Measurements from ENCODE around the gene MGP.

MGP gene

GRCh38 chr12:14902465-14902864 is 16.8 kb upstream of the MGP start:
- no peak for DNase-seq (ENCODE audit: low read depth)

GRCh38 chr12:14901228-14901562 is 15.5 kb upstream of the MGP start:
- DNase-seq (ENCODE audit: low read depth): no peak

GRCh38 chr12:14900521-14901227 is 15.0 kb upstream of the MGP start:
- DNase-seq (ENCODE audit: low read depth): no peak

- no peak for DNase-seq (ENCODE audit: low read depth)
These were observed 11.0 kb upstream of the MGP start for GRCh38 chr12:14896521-14897169.

DNA sequence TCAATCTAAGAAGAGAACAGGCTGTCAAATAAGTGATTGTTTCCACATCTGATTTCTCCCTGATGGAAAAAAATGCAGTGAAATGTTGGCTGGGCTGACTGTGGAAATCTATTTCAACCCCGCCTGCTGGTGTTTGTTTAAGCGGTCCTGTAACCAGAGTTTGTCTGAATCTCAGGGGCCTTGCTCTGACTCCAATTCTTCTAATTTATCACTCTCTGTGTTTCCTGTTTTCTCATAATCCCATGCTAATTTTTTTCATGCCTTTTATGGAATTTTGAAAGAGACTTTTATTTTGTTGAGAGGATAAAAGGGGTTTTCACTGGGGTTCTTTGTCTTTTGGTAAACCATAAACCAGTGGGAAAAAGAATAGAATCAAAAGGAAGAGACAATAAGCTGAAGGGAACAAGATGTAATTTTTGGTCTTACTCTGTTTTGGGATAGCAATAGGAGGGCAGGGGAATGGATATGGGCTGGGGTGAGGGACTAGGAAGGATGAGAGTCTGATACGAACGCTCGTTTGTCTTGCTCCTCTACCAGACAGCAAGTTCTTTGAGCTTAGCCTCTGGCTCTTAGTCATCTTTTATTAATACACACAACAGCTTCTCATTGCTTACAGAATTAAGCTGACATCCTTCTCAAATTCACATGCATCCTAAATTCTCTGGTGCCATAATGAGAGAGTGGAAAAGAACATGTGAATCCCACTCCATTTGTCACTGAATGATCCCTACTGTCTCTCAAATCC is 8.0 kb upstream of the MGP start:
- no peak for DNase-seq (ENCODE audit: low read depth)

DNA sequence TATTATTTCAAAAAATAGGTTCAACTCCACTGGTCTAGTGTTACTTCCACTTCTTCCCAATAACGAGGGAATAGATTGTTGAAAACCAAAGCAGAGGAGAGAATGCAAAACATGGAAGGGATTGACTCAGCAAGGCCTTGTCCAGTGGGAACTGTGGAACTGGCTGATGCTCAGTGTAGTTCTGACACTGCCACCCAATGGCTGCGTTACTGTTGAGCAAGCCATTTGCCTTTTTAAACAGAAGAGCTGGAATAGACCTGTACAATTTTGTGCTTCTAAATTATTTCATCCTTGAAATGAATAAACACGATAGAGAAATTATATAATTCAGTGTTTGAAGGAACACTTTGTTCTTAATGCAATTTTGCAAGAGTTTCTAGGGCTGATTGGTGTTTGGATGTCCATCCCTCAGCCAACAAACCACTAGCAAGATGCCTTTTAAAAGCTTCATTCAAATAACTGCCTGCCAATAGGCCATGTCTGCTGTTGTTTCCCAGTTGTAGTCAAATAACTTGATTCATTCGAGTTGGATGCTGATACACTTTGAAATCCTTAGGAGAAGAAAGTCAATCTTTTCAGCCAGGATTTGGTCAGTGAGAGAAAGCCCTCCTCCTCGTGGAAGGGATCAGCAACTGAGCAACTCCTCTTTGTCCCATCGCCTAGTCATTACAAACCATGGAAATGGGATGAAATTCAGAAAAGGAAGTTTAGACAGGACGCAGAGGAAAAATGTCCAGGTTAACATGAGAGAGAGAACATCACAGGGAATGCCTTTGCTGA is 7.3 kb upstream of the MGP start:
- DNase-seq (ENCODE audit: low read depth): no peak

GRCh38 chr12:14890701-14891100 is 5.0 kb upstream of the MGP start:
- no peak for DNase-seq (ENCODE audit: low read depth)

DNA sequence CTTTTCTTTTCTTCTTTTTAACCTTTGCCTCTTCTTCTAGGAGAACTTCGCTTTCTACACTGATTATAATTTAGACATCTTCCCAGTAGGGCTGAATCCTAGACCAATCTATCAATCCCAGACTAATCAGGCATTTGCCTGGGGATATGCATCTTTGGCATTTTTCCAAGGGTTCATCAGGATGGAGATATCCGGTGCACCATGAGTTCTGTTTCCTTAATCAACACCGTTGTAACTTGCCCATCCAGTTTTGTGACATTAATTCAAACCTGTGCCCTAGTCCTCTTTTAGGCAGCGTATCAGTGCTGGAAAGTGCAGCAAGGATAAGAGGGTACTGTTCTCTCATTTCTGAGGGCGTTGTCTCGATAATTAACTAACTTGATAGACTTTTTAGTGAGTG is 617 bp upstream of the MGP start:
- DNase-seq (ENCODE audit: low read depth): no peak

- DNase-seq (ENCODE audit: low read depth): peak; percentile 61
These were observed 1.2 kb downstream of the MGP start for GRCh38 chr12:14884458-14884878.

DNA sequence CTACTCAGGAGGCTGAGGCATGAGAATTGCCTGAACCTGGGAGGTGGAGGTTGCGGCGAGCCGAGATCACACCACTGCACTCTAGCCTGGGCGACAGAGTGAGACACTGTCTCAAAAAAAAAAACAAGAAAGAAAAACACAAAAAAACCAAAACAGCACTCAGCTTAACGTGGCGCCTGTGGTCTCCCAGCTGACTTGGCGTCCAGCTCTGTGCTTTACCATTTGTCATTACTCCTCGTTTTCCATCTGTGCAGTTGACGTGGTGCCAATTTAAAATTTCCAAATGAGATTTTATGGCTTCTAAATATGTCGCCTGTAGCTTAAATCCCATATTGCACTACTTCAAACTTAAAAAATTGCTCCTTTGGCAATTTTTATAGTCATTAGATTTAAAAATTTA is 2.0 kb downstream of the MGP start:
- DNase-seq (ENCODE audit: low read depth): no peak

- DNase-seq (ENCODE audit: low read depth): no peak
These were observed 4.7 kb downstream of the MGP start for GRCh38 chr12:14880890-14881453.

DNA sequence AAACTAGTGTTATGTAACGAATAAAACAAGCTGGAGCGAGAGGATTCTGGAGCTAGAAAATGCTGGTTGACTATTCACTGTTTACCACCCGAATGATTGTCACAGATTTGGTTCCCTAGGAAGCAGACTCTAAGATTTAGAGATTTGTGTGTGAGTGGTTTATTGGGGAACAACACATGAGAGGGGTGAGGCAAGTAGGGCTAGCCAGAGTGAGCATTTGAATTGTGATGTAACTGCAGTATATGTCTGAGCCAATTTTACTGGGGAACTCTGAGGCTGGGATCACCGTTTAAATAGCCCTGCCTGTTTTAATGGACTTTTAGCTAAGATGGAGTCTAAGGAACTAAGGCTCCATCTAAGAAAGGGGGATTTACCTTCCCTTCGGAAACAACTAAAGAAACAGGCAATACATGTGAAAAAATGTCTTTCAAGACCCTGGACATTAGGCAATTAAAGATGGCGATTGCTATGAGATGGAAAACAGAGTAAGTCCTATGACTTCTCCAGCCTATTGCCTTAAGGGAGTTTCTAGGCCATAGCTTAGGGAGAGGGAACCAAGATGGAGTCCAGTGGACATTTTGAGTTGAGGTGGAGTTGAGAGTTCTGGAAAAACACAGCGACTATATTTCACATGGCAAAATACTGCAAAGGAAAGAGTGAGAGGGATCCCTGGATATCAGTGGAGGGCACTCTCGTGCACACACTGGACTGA is 6.3 kb downstream of the MGP start:
- no peak for DNase-seq (ENCODE audit: low read depth)

DNA sequence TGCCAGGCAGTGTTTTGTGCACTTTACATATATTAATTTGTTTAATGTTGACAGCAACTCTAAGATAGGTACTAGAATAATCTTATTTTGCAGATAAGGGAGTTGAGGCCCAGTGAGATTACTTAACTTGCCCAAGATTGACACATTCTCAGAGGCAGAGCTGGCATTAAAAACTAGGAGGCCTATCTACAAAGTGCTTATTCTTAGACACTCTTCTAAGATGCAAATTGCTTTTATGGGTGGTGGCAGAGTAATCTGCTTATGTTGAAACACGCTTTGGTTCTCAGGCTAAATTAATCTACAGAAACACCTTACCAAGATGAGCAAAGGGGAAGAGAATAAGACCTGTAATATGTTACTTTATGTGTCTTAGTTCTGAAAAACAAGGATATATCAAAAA is 7.2 kb downstream of the MGP start:
- DNase-seq (ENCODE audit: low read depth): no peak

DNA sequence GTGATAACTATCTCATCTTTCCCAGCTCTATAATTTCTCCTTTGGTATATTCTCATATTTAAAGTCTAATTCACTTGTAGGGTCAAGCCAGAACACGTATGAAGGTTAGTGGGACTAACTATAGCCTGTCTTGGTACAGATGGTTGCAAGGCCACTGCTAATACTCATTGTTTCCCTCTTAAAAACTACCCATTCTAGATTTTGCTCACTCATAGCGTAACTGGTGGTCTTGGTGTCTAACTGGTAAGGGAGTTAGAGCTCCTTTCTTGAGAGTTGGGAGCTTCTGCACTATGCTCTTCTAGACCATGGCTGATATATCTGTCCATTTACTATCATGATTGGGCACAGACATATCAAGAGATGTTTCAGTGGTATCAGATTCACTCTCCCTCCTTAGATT is 8.8 kb downstream of the MGP start:
- no peak for DNase-seq (ENCODE audit: low read depth)

DNA sequence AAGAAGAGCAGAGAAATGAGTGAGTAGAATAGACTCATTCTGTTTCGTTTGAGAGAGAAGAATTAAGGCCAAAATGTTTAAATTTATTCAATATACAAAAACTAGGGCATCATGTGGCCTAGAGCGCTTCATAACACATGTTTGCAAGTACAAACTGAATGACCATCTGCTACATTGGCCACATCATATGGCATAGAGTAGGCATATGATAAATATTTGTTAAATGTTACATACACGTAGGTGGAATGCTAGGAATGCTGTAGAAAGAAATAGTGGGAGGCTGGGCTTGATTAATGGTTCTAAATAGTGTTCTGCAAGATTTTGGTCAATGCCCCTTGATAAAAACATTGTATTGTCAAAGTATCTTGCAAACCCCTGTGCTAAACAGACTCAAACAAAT is 10.8 kb downstream of the MGP start:
- DNase-seq (ENCODE audit: low read depth): no peak

DNA sequence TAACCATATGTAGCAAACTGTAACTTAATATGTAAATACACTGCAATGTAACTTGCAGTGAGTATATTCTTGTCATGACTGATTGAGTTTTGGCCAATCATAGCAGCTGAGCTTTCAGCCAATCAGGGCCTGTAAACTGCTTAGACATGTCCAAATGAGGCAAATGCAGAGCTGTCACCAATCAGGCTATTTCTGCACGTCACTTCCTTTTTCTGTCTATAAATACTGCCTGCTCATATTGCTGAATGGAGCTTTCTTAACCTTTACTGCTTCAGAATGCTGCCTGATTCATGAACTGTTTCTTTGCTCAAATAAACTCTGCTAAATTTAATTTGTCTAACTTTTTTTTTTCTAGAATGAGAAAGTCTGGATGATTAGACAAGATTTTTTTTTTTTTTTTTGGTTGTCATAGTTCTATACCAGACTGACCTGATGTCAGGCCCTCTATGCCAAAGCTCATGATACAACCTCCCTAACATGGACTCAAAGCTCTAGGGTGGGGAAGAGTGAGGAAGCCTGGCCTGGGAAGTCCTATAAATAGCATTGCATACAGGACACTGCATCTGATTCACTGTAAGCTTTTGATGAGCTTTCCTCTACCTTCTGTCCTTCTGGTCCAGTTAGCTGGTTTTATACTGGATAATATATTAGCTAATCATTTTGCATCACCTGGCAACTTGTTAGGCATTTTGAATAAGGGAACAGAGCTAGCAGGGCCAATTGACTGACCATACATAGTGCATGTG is 12.0 kb downstream of the MGP start:
- no peak for DNase-seq (ENCODE audit: low read depth)

GRCh38 chr12:14871886-14872285 is 13.8 kb downstream of the MGP start:
- no peak for DNase-seq (ENCODE audit: low read depth)

- DNase-seq (ENCODE audit: low read depth): no peak
These were observed 14.4 kb downstream of the MGP start for GRCh38 chr12:14871247-14871646.

- DNase-seq (ENCODE audit: low read depth): no peak
These were observed 16.6 kb downstream of the MGP start for GRCh38 chr12:14868916-14869506.

GRCh38 chr12:14860490-14860889 is 25.2 kb downstream of the MGP start:
- DNase-seq (ENCODE audit: low read depth): no peak

- DNase-seq (ENCODE audit: low read depth): no peak
These were observed 27.1 kb downstream of the MGP start for GRCh38 chr12:14858513-14858912.

All from activated T-cell treated with anti-CD3 and anti-CD28 coated beads for 24 hours (primary cell).